Measurements from ENCODE around the gene BCL2L12.

BCL2L12 gene

GRCh38 chr19:49664171-49665035 lies 1.3 kb upstream of the BCL2L12 start:
- DNase-seq (ENCODE audit: low spot score): peak; percentile 92

- DNase-seq (ENCODE audit: low spot score): no peak
Observed at GRCh38 chr19:49665036-49665350, 740 bp upstream of the BCL2L12 start.

GRCh38 chr19:49666120-49666444 lies 349 bp downstream of the BCL2L12 start:
- DNase-seq (ENCODE audit: low spot score): no peak

GRCh38 chr19:49667473-49667872 lies 1.7 kb downstream of the BCL2L12 start:
- no peak for DNase-seq (ENCODE audit: low spot score)

- no peak for DNase-seq (ENCODE audit: low spot score)
Observed at GRCh38 chr19:49669516-49669915, 3.8 kb downstream of the BCL2L12 start.

- DNase-seq (ENCODE audit: low spot score): peak; percentile 88
Observed at GRCh38 chr19:49672131-49672919, 6.6 kb downstream of the BCL2L12 start.

GRCh38 chr19:49676136-49676783 lies 10.5 kb downstream of the BCL2L12 start:
- peak; percentile 89 for DNase-seq (ENCODE audit: low spot score)

- DNase-seq (ENCODE audit: low spot score): peak; percentile 98
Observed at GRCh38 chr19:49676784-49677230, 11.1 kb downstream of the BCL2L12 start.

- DNase-seq (ENCODE audit: low spot score): peak; percentile 59
Observed at GRCh38 chr19:49677231-49677900, 11.6 kb downstream of the BCL2L12 start, which contains the start of gene PRMT1. Gene PRMT1, plus strand, starts transcription at chr19:49677271. Its CDS starts 10 bp downstream, at chr19:49677281.

- peak; percentile 70 for DNase-seq (ENCODE audit: low spot score)
Observed at GRCh38 chr19:49677901-49678674, 12.4 kb downstream of the BCL2L12 start.

- no peak for DNase-seq (ENCODE audit: low spot score)
Observed at GRCh38 chr19:49678985-49679770, 13.4 kb downstream of the BCL2L12 start.

GRCh38 chr19:49679771-49680413 lies 14.2 kb downstream of the BCL2L12 start:
- DNase-seq (ENCODE audit: low spot score): no peak

GRCh38 chr19:49680421-49681351 lies 15.0 kb downstream of the BCL2L12 start:
- peak; percentile 95 for DNase-seq (ENCODE audit: low spot score)

GRCh38 chr19:49681830-49682229 lies 16.1 kb downstream of the BCL2L12 start:
- no peak for DNase-seq (ENCODE audit: low spot score)

GRCh38 chr19:49682274-49682673 lies 16.5 kb downstream of the BCL2L12 start:
- no peak for DNase-seq (ENCODE audit: low spot score)

- DNase-seq (ENCODE audit: low spot score): no peak
Observed at GRCh38 chr19:49683814-49684250, 18.1 kb downstream of the BCL2L12 start.

GRCh38 chr19:49684251-49684982 lies 18.7 kb downstream of the BCL2L12 start:
- peak; percentile 50 for DNase-seq (ENCODE audit: low spot score)

GRCh38 chr19:49684983-49685553 lies 19.3 kb downstream of the BCL2L12 start:
- no peak for DNase-seq (ENCODE audit: low spot score)
